HG02588 (cell line): ENCODE measurements around the gene GPLD1.

Experiments used
- ATAC-seq: cut with Tn5 transposase; IDR thresholded peaks from one replicate; pipeline ENCODE4 v1.9.1; 2021; ENCODE audit warnings: mild to moderate bottlenecking, moderate library complexity; ENCODE audit not compliant: unreplicated experiment

Gene GPLD1

GRCh38 chr6:24500683-24501082 lies 11.3 kb upstream of the GPLD1 start:
- ATAC-seq = no peak

- ATAC-seq = no peak
These were observed 8.0 kb upstream of the GPLD1 start for GRCh38 chr6:24497254-24497970.

DNA sequence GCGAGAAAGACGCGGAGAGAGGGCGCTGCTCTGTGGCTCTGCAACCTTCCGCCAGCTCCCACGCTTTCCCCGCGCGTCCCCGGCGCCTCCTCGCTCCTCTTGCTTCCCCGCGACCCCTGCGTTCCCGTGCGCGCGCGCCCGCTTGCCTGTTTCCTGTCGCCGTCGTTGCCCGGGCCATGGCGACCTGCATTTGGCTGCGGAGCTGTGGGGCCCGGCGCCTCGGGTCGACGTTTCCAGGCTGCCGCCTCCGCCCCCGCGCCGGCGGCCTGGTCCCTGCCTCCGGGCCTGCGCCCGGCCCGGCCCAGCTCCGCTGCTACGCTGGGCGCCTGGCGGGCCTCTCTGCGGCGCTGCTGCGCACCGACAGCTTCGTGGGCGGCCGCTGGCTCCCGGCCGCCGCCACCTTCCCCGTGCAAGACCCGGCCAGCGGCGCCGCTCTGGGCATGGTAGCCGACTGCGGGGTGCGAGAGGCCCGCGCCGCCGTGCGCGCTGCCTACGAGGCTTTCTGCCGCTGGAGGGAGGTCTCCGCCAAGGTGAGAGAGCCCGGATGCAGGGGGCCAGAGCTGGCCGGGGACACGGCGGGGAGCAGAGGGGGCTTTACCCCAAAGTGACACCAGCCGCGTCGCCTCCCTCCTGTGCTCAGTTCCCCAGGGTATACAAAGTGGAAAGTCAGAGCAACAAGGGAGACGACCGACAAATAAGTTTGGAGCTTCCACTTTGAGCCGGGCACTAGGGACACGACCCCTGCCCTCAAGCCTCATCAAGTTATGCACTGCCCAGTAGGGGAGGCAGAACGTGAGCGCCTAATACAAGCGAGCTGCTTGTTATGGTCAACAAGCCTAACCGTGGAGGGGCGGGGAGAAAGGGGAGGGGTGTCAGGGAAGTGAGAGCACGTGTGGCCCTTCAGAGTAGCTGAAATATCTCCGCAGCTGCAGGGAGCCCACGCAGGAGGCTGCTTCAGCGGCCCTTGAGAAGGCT lies 5.7 kb upstream of the GPLD1 start, which contains the start of gene ALDH5A1:
Gene ALDH5A1 (plus strand): TSS at position 149 of the 975 bp plus-strand sequence. CDS start 28 bp downstream, at position 177.
- ATAC-seq = peak; percentile 65

- ATAC-seq = no peak
These were observed 4.8 kb upstream of the GPLD1 start for GRCh38 chr6:24493945-24494820.

DNA sequence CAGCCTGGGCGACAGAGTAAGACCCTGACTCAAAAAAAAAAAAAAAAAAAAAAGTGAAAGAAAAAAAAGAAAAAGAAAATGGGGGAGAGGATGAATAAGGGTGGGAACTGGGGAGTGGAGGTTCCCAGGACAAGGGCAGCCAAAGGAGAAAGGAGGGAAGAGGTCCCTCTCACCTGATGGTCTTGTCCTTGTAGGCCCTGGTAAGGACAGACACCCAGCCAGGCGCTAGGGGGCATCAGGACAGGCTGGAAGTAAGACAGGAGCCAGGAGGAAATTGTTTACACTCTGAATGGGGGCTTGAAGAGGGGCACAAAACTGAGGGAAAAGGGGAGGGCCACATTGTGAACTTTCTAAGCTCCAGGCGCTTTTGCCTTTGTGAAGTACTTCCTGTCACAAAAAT lies 3.1 kb upstream of the GPLD1 start:
- no peak for ATAC-seq

GRCh38 chr6:24490948-24491347 lies 1.6 kb upstream of the GPLD1 start:
- no peak for ATAC-seq

- no peak for ATAC-seq
These were observed 503 bp upstream of the GPLD1 start for GRCh38 chr6:24489881-24490280.

GRCh38 chr6:24486065-24486464 lies 3.3 kb downstream of the GPLD1 start:
- no peak for ATAC-seq

DNA sequence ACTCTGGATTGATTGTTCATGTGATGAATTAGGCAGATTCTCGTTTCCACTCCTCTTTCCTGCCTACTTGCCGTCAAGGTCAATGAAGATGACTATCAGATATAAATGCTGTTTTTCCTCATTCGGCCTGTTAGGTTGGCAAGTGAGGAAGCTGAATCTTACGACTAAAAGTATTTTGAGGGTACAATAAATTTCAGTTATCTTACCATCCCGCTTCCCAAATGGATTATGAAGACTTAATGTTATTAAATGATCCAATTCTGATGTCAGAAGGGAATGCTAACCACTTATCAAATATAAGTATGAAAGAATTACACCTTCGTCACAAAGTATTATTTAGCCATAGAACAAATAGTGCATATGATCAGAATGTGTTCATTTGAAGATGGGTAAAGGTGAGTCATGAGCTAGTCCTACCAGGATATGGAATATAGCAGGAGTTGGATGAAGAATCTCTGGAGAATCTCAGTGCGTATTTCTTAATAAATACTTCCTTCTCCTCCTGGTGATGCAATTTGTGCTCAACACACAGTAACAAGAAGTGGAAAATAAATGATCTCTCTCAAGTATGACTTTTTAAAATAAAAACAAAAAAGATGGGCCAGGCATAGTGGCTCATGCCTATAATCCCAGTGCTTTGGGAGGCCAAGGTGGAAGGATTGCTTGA lies 4.6 kb downstream of the GPLD1 start:
- no peak for ATAC-seq

- no peak for ATAC-seq
These were observed 7.9 kb downstream of the GPLD1 start for GRCh38 chr6:24481449-24481848.

DNA sequence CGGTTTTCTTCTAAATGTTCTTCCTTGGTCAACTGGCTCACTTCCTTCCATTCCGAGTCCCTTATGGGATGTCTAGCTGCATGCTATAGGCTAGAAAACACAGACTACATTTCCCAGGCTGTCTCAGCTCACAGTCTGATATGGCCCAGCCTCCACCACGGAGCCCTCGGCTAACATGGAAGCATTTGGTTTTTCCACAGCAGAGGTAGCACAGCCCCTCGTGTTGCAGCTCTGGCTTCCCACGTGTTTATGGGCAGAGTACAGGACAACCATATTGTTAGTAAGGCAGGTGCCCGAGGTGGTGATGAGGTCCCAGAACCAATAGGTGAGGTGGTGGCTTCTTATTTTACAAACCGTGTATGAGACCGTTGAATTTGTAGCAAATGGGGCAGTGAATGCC lies 8.7 kb downstream of the GPLD1 start:
- ATAC-seq = no peak

DNA sequence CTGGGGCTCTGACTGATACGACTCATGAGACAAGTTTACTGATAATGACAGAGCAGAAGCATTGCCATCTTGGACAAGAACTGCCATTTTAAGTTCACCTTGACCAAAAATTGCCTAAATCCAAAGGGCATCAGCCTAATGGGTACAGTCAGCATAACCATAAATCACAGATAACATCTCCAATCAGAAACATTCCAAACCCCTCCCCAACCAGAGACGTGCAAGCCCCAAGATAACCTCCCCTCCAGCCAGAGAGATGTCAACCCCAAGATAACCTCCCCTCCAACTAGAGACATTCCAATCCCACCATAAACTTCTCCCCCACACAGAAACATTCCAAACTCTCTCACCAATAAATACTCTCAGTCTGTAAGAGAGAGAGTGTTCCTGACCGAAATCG lies 10.5 kb downstream of the GPLD1 start:
- ATAC-seq = no peak

DNA sequence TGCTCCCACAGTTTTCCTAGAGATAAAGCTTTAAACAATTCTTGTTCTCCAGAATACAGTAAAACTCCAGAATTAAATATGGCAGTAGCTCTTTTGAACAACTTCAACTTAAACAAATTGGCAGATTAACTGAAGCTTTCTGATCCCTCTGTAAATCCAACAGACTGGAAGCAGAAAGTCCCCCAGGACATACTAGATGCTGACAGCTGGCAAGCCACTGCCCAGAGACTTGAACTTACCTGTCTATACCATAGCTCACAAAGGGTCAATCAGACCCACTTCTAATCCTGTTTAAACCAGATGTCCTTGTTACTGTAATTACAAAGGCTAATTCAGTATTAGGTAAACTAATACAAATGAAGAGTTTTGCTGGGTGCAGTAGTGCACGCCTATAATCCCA lies 12.3 kb downstream of the GPLD1 start:
- no peak for ATAC-seq

DNA sequence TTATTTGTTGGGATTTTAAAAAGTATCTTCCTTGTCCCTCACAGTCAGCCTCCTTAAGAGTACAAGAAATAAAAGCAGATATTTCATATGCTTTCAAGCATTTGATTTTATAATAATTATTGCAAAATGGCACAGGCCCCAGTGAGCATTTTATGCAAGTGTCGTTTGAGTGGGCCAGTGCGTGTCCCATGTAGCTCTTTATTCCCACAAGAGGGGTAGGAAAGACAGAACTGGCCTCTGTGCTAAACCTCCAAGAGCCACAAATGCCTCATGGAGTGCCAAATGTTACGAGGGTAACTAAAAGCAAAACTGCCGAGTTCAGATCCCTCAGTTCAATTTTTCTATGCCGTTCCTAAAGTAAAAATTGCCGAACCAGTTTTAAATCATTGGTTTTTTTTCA lies 12.7 kb downstream of the GPLD1 start:
- ATAC-seq = no peak

GRCh38 chr6:24472181-24472580 lies 17.2 kb downstream of the GPLD1 start:
- no peak for ATAC-seq

GRCh38 chr6:24469811-24470210 lies 19.6 kb downstream of the GPLD1 start:
- no peak for ATAC-seq

GRCh38 chr6:24464253-24465038 lies 24.9 kb downstream of the GPLD1 start:
- ATAC-seq = no peak

DNA sequence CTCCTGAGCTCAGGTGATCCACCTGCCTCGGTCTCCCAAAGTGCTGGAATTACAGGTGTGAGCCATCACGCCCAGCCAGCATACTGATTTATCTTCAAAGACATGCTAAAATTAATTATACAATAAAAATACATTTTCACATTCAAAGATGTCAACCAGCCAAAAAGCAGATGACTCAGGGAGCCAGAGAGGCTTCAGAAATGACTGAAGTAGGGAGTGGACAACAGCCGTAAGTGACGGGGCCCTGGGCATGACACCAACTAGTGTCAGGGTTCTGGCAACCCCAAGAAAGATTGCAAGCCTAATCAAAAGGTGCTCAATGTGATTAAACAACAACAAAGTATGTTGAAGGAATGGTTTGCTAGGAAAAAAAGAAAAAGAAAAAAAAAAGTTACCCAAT lies 28.4 kb downstream of the GPLD1 start:
- ATAC-seq = no peak

- ATAC-seq = no peak
These were observed 30.4 kb downstream of the GPLD1 start for GRCh38 chr6:24458941-24459340.

- no peak for ATAC-seq
These were observed 31.2 kb downstream of the GPLD1 start for GRCh38 chr6:24458134-24458533.
